Sigmoid colon (tissue), 7 donors: Measurements from ENCODE around the gene ACTR2. TPM values are rescaled to one million over a fixed set of nuclear protein-coding genes. Genes with fewer than 3 reads are reported as not detected.
A peak's percentile ranks its signal among the peaks of the same experiment; 100 is the strongest.

ENCODE experiments used
- DNase-seq: peaks from one replicate; pipeline ENCODE4 v3.0.0-alpha.2; 2019
- H3K27ac ChIP-seq, 4 donors: fragments of 200-600 bp; sonication (generic); one replicate each; pipeline ENCODE4 v1.5.1; 2016 to 2019; ENCODE audit warnings: mild to moderate bottlenecking in 1 of 4
- H3K27me3 ChIP-seq, 3 donors: fragments of 200-600 bp; sonication (generic); one replicate each; pipeline ENCODE4 v1.5.1; 2019; ENCODE audit warnings: mild to moderate bottlenecking in 1 of 3
- H3K36me3 ChIP-seq, 4 donors: fragments of 200-600 bp; sonication (generic); one replicate each; pipeline ENCODE4 v1.5.1; 2016 to 2019
- H3K4me1 ChIP-seq, 4 donors: fragments of 200-600 bp; sonication (generic); one replicate each; pipeline ENCODE4 v1.5.1; 2017 to 2019
- H3K4me3 ChIP-seq, 4 donors: fragments of 200-600 bp; sonication (generic); one replicate each; pipeline ENCODE4 v1.5.1; 2017 to 2019; ENCODE audit warnings: mild to moderate bottlenecking in 2 of 4, moderate library complexity in 1 of 4
- H3K9me3 ChIP-seq, 4 donors: fragments of 200-600 bp in 3 of 4; sonication (generic) in 3 of 4; one replicate each; pipeline versions ENCODE4 v1.5.1 to v1.6.1; 2013 to 2019
- EP300 ChIP-seq, 4 donors: sonication (generic); formaldehyde crosslinking; IDR thresholded peaks; one replicate each; pipeline ENCODE4 v1.6.1; 2017; ENCODE audit warnings: antibody characterized with exemption in 4 of 4
- POLR2A ChIP-seq, 2 donors: fragments of 450-650 bp; IDR thresholded peaks; one replicate each; pipeline ENCODE4 v1.6.1; 2016; ENCODE audit warnings: antibody characterized with exemption in 2 of 2, mild to moderate bottlenecking in 2 of 2, moderate library complexity in 2 of 2
- POLR2AphosphoS5 ChIP-seq, 4 donors: sonication (generic); formaldehyde crosslinking; IDR thresholded peaks; one replicate each; pipeline ENCODE4 v1.6.1; 2017; ENCODE audit warnings: antibody characterized with exemption in 4 of 4
- WGBS, 2 donors: extraction: QIAGEN DNeasy Blood & Tissue Kit; methylation state at CpG; one replicate each; pipeline ENCODE4 v1.1.7; 2013; 5-methylcytosine and 5-hydroxymethylcytosine counted together
- intact Hi-C: fragments of 100-400 bp; cut with DNase I; formaldehyde crosslinking; loops from one replicate; pipeline ENCODE4 v1.15.1; 2023
- polyA plus RNA-seq, 3 donors: library from polyadenylated mRNA; stranded (reverse); fragments of 200-250 nt; gene quantifications; one replicate each; pipeline ENCODE4 v1.2.3, GENCODE V29; 2013
- total RNA-seq, 4 donors: library from RNA; depleted of rRNA; stranded (reverse); fragments of >200 nt; gene quantifications; one replicate each; pipeline ENCODE4 v1.1.0, GENCODE V29; 2016
- TF ChIP-seq, protein P1 (sequence below), 4 experiments: fragments of 450-650 bp in 3 of 4; fragments of 200-600 bp in 1 of 4; IDR thresholded peaks; one replicate each; pipeline ENCODE4 v1.5.1; 2016 to 2019; ENCODE audit warnings: antibody characterized with exemption in 4 of 4, mild to moderate bottlenecking in 3 of 4, moderate library complexity in 2 of 4
- donor health status: healthy with polysubstance abuse.
- donor health status: Bipolar disorder and iron deficiency.
- donor health status: healthy.

Gene ACTR2
- total and polyA plus RNA-seq, 7 donors: 70.9 to 171 (median 98.1) TPM

DNA sequence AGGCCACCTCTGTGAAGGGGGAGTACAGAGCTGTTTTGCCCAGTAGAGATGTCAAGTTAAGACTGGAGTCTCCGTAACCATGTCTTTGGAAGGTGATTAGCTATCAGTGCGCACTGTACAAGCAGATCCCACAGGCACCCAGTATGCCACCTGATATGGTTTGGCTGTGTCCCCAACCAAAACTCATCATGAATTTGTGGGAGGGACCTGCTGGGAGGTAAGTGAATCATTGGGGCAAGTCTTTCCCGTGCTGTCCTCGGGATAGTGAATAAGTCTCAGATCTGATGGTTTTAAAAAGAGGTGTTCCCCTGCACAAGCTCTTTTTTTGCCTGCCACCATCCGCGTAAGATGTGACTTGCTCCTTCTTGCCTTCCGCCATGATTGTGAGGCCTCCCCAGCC lies 90.2 kb downstream of the ACTR2 start:
- Histone ChIP-seq H3K36me3 (peaks cover 0 to 32% (median 12%) of the 10 kb centered on the region in 4 donors), H3K9me3 (no peaks in the 10 kb centered on the region), H3K4me1 (peaks cover 0 to 17% (median 10%) of the 10 kb centered on the region in 4 donors), H3K27ac (no peak overlapping the region), H3K27me3 (no peaks in the 10 kb centered on the region), H3K4me3 (no peak overlapping the region)
- TF ChIP-seq EP300 (IDR thresholded peaks at IDR 0.05) (no peak), POLR2AphosphoS5 (IDR thresholded peaks at IDR 0.05) (no peak), POLR2A (IDR thresholded peaks at IDR 0.05) (no peak)
- TF ChIP-seq, protein P1, sequence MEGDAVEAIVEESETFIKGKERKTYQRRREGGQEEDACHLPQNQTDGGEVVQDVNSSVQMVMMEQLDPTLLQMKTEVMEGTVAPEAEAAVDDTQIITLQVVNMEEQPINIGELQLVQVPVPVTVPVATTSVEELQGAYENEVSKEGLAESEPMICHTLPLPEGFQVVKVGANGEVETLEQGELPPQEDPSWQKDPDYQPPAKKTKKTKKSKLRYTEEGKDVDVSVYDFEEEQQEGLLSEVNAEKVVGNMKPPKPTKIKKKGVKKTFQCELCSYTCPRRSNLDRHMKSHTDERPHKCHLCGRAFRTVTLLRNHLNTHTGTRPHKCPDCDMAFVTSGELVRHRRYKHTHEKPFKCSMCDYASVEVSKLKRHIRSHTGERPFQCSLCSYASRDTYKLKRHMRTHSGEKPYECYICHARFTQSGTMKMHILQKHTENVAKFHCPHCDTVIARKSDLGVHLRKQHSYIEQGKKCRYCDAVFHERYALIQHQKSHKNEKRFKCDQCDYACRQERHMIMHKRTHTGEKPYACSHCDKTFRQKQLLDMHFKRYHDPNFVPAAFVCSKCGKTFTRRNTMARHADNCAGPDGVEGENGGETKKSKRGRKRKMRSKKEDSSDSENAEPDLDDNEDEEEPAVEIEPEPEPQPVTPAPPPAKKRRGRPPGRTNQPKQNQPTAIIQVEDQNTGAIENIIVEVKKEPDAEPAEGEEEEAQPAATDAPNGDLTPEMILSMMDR (IDR thresholded peaks at IDR 0.05): no peak
- intact Hi-C loops: no loop called here
- no peak for DNase-seq
- WGBS, 2 donors: 96 to 99% methylated on average over 7 of the region's 7 CpGs

- 76 to 89% methylated on average over 5 of the region's 5 CpGs for WGBS, 2 donors
- Histone ChIP-seq H3K27me3 (no peaks in the 10 kb centered on the region), H3K4me3 (no peak overlapping the region), H3K27ac (peak overlapping the region in 1 of 4 donors; percentile 49), H3K36me3 (peaks cover 0 to 19% (median 0%) of the 10 kb centered on the region in 4 donors), H3K4me1 (peaks cover 0 to 17% (median 10%) of the 10 kb centered on the region in 4 donors), H3K9me3 (no peaks in the 10 kb centered on the region)
- TF ChIP-seq POLR2A (IDR thresholded peaks at IDR 0.05) (no peak), POLR2AphosphoS5 (IDR thresholded peaks at IDR 0.05) (no peak), EP300 (IDR thresholded peaks at IDR 0.05) (no peak)
- TF ChIP-seq, protein P1 (IDR thresholded peaks at IDR 0.05): no peak
- peak; percentile 42 for DNase-seq
- intact Hi-C loops: no loop called here
Measured at GRCh38 chr2:65319072-65319673, 91.5 kb downstream of the ACTR2 start.

DNA sequence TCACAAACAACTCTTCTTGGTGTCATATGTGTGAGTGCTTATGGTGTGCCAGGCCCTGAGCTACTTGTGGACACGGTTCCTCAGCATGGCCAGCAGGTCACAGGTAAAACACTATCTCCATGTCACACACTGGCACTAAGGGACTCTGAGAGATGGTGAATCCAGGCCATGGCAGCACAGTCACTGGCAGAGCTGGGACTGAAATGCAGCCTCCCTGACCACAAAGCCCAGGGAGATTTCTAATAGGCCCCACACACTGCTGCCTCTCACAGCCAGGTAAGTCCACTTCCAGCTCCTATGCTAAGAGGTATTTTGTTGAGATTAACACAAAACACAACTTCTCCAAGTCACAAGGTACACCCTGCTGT lies 92.0 kb downstream of the ACTR2 start:
- intact Hi-C loops: no loop called here
- Histone ChIP-seq H3K27ac (peak overlapping the region in 1 of 4 donors; percentile 49), H3K4me1 (peaks cover 0 to 17% (median 10%) of the 10 kb centered on the region in 4 donors), H3K27me3 (no peaks in the 10 kb centered on the region), H3K4me3 (no peak overlapping the region), H3K36me3 (peaks cover 0 to 14% (median 0%) of the 10 kb centered on the region in 4 donors), H3K9me3 (no peaks in the 10 kb centered on the region)
- TF ChIP-seq EP300 (IDR thresholded peaks at IDR 0.05) (no peak), POLR2AphosphoS5 (IDR thresholded peaks at IDR 0.05) (no peak), POLR2A (IDR thresholded peaks at IDR 0.05) (no peak)
- TF ChIP-seq, protein P1 (IDR thresholded peaks at IDR 0.05): no peak
- DNase-seq: no peak
- WGBS, 2 donors: 95 to 100% methylated on average over 1 of the region's 1 CpG

DNA sequence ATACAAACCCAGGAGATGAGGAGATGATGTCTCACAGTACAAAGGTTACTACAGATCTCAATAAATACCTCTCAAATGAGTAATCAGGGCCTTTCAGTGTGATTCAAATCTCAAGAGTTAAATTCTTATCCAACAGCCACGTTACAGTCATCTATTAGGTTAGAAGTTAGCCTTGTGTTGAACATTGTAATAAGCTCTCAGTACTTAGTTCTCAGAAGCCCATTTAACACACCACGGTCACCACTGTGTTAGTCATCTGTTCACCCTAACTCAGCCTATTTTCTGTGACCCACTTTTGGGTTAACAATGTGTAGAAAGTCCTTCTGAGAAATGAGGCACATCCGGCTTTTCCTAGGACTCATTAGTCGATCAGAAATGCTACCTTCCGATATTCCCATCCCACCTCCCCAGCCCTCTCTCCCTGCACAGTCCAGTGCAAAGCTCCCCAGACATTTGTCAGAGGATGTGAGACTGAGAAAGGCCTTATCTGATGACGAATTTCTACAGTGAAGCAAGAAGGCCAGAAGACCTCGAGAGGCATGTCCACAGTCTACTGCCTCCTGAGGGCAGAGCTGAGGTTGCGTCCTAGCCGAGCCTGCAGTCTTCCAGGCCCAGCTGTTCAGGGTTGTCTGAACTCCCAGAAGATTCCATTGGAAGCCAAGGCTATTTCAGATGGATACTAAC lies 92.6 kb downstream of the ACTR2 start:
- 73 to 76% methylated on average over 9 of the region's 9 CpGs for WGBS, 2 donors
- H3K27me3 ChIP-seq: no peaks in the 10 kb centered on the region
- H3K36me3 ChIP-seq: peaks cover 0 to 9% (median 0%) of the 10 kb centered on the region in 4 donors
- H3K4me1 ChIP-seq: peaks cover 0 to 17% (median 10%) of the 10 kb centered on the region in 4 donors
- intact Hi-C loops: no loop called here
- TF ChIP-seq, protein P1 (IDR thresholded peaks at IDR 0.05): no peak
- TF ChIP-seq POLR2AphosphoS5 (IDR thresholded peaks at IDR 0.05): peak in 1 of 4 donors; percentile 13
- no peak for DNase-seq
- no peaks in the 10 kb centered on the region for H3K9me3 ChIP-seq
- peak overlapping the region in 1 of 4 donors; percentile 49 for H3K27ac ChIP-seq
- no peak overlapping the region for H3K4me3 ChIP-seq

Other genes starting within 250 kb of the ACTR2 start
- gene SLC1A4, start 238.4 kb upstream of the ACTR2 start, total RNA-seq: 10 to 100 TPM in 1 of 4 donors, 1 to 10 TPM in 3; 5.0 to 11.4 (median 5.7) TPM
- gene SLC1A4, start 238.4 kb upstream of the ACTR2 start, polyA plus RNA-seq: 10 to 100 TPM in 1 of 3 donors, 1 to 10 TPM in 1, under 1 TPM in 1; 0.60 to 13.4 (median 4.9) TPM
- 10 to 100 TPM; 24.4 to 32.1 (median 28.6) TPM for gene CEP68, start 171.4 kb upstream of the ACTR2 start, total RNA-seq
- gene CEP68, start 171.4 kb upstream of the ACTR2 start, polyA plus RNA-seq: 1 to 10 TPM; 1.6 to 6.9 (median 4.2) TPM
- 10 to 100 TPM; 61.9 to 88.1 (median 83.9) TPM for gene RAB1A, start 97.7 kb upstream of the ACTR2 start, total RNA-seq
- gene RAB1A, start 97.7 kb upstream of the ACTR2 start, polyA plus RNA-seq: 100 to 1,000 TPM; 125 to 209 (median 142) TPM
- 10 to 100 TPM in 2 of 4 donors, 1 to 10 TPM in 2; 6.1 to 13.7 (median 11.5) TPM for gene SPRED2, start 204.8 kb downstream of the ACTR2 start, total RNA-seq
- gene SPRED2, start 204.8 kb downstream of the ACTR2 start, polyA plus RNA-seq: 10 to 100 TPM; 12.4 to 31.2 (median 22.2) TPM